Uterus (tissue), 4 donors: ENCODE measurements around the gene NEBL. TPM values are rescaled to one million over a fixed set of nuclear protein-coding genes. Genes with fewer than 3 reads are reported as not detected.

Experiments
- DNase-seq, 2 donors: peaks; one replicate each; pipeline ENCODE4 v3.0.0-alpha.2; 2019 to 2020
- H3K27ac ChIP-seq, 2 donors: fragments of 200-600 bp; sonication (generic); 1 replicate in 1 of 2; 2 replicates in 1 of 2; pipeline ENCODE4 v1.5.1; 2016 to 2018
- H3K27me3 ChIP-seq, 2 donors: fragments of 200-600 bp; sonication (generic); one replicate each; pipeline ENCODE4 v1.5.1; 2018 to 2019; ENCODE audit warnings: control low read depth in 1 of 2
- H3K36me3 ChIP-seq, 2 donors: fragments of 200-600 bp; sonication (generic); one replicate each; pipeline ENCODE4 v1.5.1; 2019; ENCODE audit warnings: control low read depth in 1 of 2
- H3K4me1 ChIP-seq, 2 donors: fragments of 200-600 bp; sonication (generic); one replicate each; pipeline ENCODE4 v1.5.1; 2018 to 2019; ENCODE audit warnings: control low read depth in 1 of 2
- H3K4me3 ChIP-seq, 2 donors: fragments of 200-600 bp; sonication (generic); 1 replicate in 1 of 2; 2 replicates in 1 of 2; pipeline ENCODE4 v1.5.1; 2018 to 2019; ENCODE audit warnings: mild to moderate bottlenecking in 1 of 2
- H3K9me3 ChIP-seq, 2 donors: fragments of 200-600 bp; sonication (generic); one replicate each; pipeline ENCODE4 v1.5.1; 2019; ENCODE audit warnings: control low read depth in 1 of 2
- CTCF ChIP-seq, 4 experiments: fragments of 200-600 bp in 2 of 4; fragments of 450-650 bp in 2 of 4; sonication (generic) in 2 of 4; IDR thresholded peaks; one replicate each; pipeline ENCODE4 v1.5.1; 2016 to 2019; ENCODE audit warnings: antibody characterized with exemption in 4 of 4, mild to moderate bottlenecking in 2 of 4, moderate library complexity in 1 of 4
- POLR2A ChIP-seq, 2 donors: fragments of 450-650 bp; IDR thresholded peaks; one replicate each; pipeline ENCODE4 v1.6.1; 2016; ENCODE audit warnings: antibody characterized with exemption in 2 of 2, mild to moderate bottlenecking in 1 of 2, moderate library complexity in 1 of 2
- intact Hi-C: fragments of 100-400 bp; cut with DNase I; formaldehyde crosslinking; loops from one replicate; pipeline ENCODE4 v1.15.1; 2023; ENCODE audit warnings: low total_unique reads
- total RNA-seq, 4 donors: library from RNA; depleted of rRNA in 3 of 4; stranded (reverse); fragments of >200 nt in 3 of 4; gene quantifications; one replicate each; pipeline versions ENCODE4 v1.1.0 to v1.2.4, GENCODE V29; 2014 to 2023
- donor health status: DM: yes; HTN: yes; CAD: no.

Gene NEBL
- total RNA-seq, 4 donors from 2014 or later: 0.26 to 22.2 (median 1.6) TPM

- Histone ChIP-seq H3K4me1 (no peaks in the 10 kb centered on the region), H3K27ac (no peak overlapping the region), H3K36me3 (no peaks in the 10 kb centered on the region), H3K9me3 (no peaks in the 10 kb centered on the region), H3K4me3 (no peak overlapping the region), H3K27me3 (no peaks in the 10 kb centered on the region)
- intact Hi-C loops: no loop called here
- TF ChIP-seq POLR2A (IDR thresholded peaks at IDR 0.05) (no peak), CTCF (IDR thresholded peaks at IDR 0.05) (no peak)
- DNase-seq: no peak
Observed at GRCh38 chr10:20839141-20839540, 58.0 kb downstream of the NEBL start.

GRCh38 chr10:20836401-20836800 is 60.7 kb downstream of the NEBL start:
- intact Hi-C loops: no loop called here
- no peaks in the 10 kb centered on the region for H3K9me3 ChIP-seq
- H3K4me1 ChIP-seq: no peaks in the 10 kb centered on the region
- H3K27me3 ChIP-seq: no peaks in the 10 kb centered on the region
- no peak overlapping the region for H3K4me3 ChIP-seq
- no peaks in the 10 kb centered on the region for H3K36me3 ChIP-seq
- DNase-seq: peak in 1 of 2 donors; percentile 13
- H3K27ac ChIP-seq: no peak overlapping the region
- no peak for TF ChIP-seq POLR2A (IDR thresholded peaks at IDR 0.05)
- TF ChIP-seq CTCF (IDR thresholded peaks at IDR 0.05): no peak

GRCh38 chr10:20835335-20835734 is 61.8 kb downstream of the NEBL start:
- Histone ChIP-seq H3K4me3 (no peak overlapping the region), H3K4me1 (no peaks in the 10 kb centered on the region), H3K27ac (no peak overlapping the region), H3K36me3 (no peaks in the 10 kb centered on the region), H3K9me3 (no peaks in the 10 kb centered on the region), H3K27me3 (no peaks in the 10 kb centered on the region)
- intact Hi-C loops: no loop called here
- TF ChIP-seq CTCF (IDR thresholded peaks at IDR 0.05) (no peak), POLR2A (IDR thresholded peaks at IDR 0.05) (no peak)
- no peak for DNase-seq

GRCh38 chr10:20834825-20835224 is 62.3 kb downstream of the NEBL start:
- Histone ChIP-seq H3K9me3 (no peaks in the 10 kb centered on the region), H3K27me3 (no peaks in the 10 kb centered on the region), H3K4me3 (no peak overlapping the region), H3K4me1 (no peaks in the 10 kb centered on the region), H3K36me3 (no peaks in the 10 kb centered on the region), H3K27ac (no peak overlapping the region)
- DNase-seq: no peak
- intact Hi-C loops: no loop called here
- TF ChIP-seq CTCF (IDR thresholded peaks at IDR 0.05) (no peak), POLR2A (IDR thresholded peaks at IDR 0.05) (no peak)

- no peaks in the 10 kb centered on the region for H3K36me3 ChIP-seq
- H3K4me1 ChIP-seq: no peaks in the 10 kb centered on the region
- H3K9me3 ChIP-seq: no peaks in the 10 kb centered on the region
- no peak overlapping the region for H3K4me3 ChIP-seq
- TF ChIP-seq POLR2A (IDR thresholded peaks at IDR 0.05): no peak
- DNase-seq: no peak
- intact Hi-C loops: no loop called here
- H3K27me3 ChIP-seq: no peaks in the 10 kb centered on the region
- no peak overlapping the region for H3K27ac ChIP-seq
Observed at GRCh38 chr10:20822825-20823224, 74.3 kb downstream of the NEBL start.

- TF ChIP-seq CTCF (IDR thresholded peaks at IDR 0.05) (no peak), POLR2A (IDR thresholded peaks at IDR 0.05) (no peak)
- intact Hi-C loops: no loop called here
- Histone ChIP-seq H3K27me3 (no peaks in the 10 kb centered on the region), H3K9me3 (no peaks in the 10 kb centered on the region), H3K4me1 (no peaks in the 10 kb centered on the region), H3K4me3 (no peak overlapping the region), H3K36me3 (no peaks in the 10 kb centered on the region), H3K27ac (no peak overlapping the region)
- no peak for DNase-seq
Observed at GRCh38 chr10:20817646-20818045, 79.5 kb downstream of the NEBL start.
